B cell (primary cell): ENCODE results near the gene SLC13A3. TPM values are rescaled to one million over a fixed set of nuclear protein-coding genes. Genes with fewer than 3 reads are reported as not detected.

Experiments used
- ATAC-seq: fragments of 200-7000 bp; cut with Tn5 transposase; one replicate; pipeline ENCODE4 v1.10.0; 2021; ENCODE audit warnings: low read depth, mild to moderate bottlenecking, moderate number of reproducible peaks, moderate library complexity
- CTCF ChIA-PET: fragments of 350-600 bp; sonication (Branson Sonifier 250); formaldehyde crosslinking; loops from one replicate; lab custom pipeline; 2021; ENCODE audit warnings: antibody characterized with exemption, inconsistent platforms; lab: Charles Lee
- POLR2A ChIA-PET: fragments of 350-600 bp; sonication (Branson Sonifier 250); formaldehyde crosslinking; loops from one replicate; lab custom pipeline; 2021; ENCODE audit warnings: antibody characterized with exemption; lab: Charles Lee
- DNase-seq: peaks from one replicate; pipeline ENCODE4 v3.0.0; 2013
- H2AFZ ChIP-seq: 2 replicates; pipeline ENCODE4 v1.6.1; 2012; ENCODE audit warnings: mild to moderate bottlenecking, low read depth, low read length; ENCODE audit not compliant: insufficient read depth, poor library complexity, severe bottlenecking
- H3K27ac ChIP-seq, 2 donors: 1 replicate in 1 of 2; 2 replicates in 1 of 2; pipeline ENCODE4 v1.5.1; 2012 to 2013; ENCODE audit warnings: low read length in 2 of 2, mild to moderate bottlenecking in 2 of 2, moderate library complexity in 1 of 2
- H3K27me3 ChIP-seq, 4 experiments: fragments of 200-600 bp in 1 of 4; sonication (generic) in 1 of 4; replicated peaks in 1 of 4; 1 replicate in 2 of 4; 2 replicates in 2 of 4; pipeline versions ENCODE4 v1.6.1 to v1.7.0; 2013 to 2016; ENCODE audit warnings: low read length in 3 of 4, mild to moderate bottlenecking in 2 of 4, mixed read lengths in 1 of 4, moderate library complexity in 1 of 4; ENCODE audit not compliant: insufficient read depth in 4 of 4, control insufficient read depth in 3 of 4; ENCODE audit errors: control extremely low read depth in 1 of 4
- H3K36me3 ChIP-seq, 2 experiments: replicated peaks in 1 of 2; 1 replicate in 1 of 2; 2 replicates in 1 of 2; pipeline versions ENCODE4 v1.6.1 to v1.7.1; 2013; ENCODE audit warnings: low read length in 1 of 2; ENCODE audit not compliant: insufficient read depth in 2 of 2, control insufficient read depth in 1 of 2; ENCODE audit errors: control extremely low read depth in 1 of 2, extremely low read depth in 1 of 2
- H3K4me1 ChIP-seq, 2 donors: fragments of 200-600 bp in 1 of 2; sonication (generic) in 1 of 2; 1 replicate in 1 of 2; 2 replicates in 1 of 2; pipeline versions ENCODE4 v1.5.1 to v1.6.1; 2013 to 2017; ENCODE audit warnings: low read length in 2 of 2; ENCODE audit not compliant: control insufficient read depth in 2 of 2, insufficient read depth in 2 of 2
- H3K4me2 ChIP-seq: replicated peaks from 2 replicates; pipeline ENCODE3; 2012; ENCODE audit warnings: mild to moderate bottlenecking, low read depth, low read length; ENCODE audit not compliant: poor library complexity, severe bottlenecking
- H3K4me3 ChIP-seq, 5 experiments: fragments of 200-600 bp in 1 of 5; sonication (generic) in 1 of 5; 1 replicate in 3 of 5; 2 replicates in 2 of 5; pipeline versions ENCODE4 v1.5.1 to v1.7.0; 2011 to 2016; ENCODE audit warnings: low read length in 4 of 5, mild to moderate bottlenecking in 4 of 5, low read depth in 2 of 5, control low read depth in 1 of 5, moderate library complexity in 1 of 5; ENCODE audit not compliant: insufficient read depth in 1 of 5; ENCODE audit errors: control extremely low read depth in 1 of 5, extremely low read depth in 1 of 5
- H3K79me2 ChIP-seq: fragments of 200-600 bp; sonication (generic); one replicate; pipeline ENCODE4 v1.6.0; 2016; ENCODE audit warnings: low read length; ENCODE audit not compliant: control insufficient read depth, insufficient read depth
- H3K9ac ChIP-seq: fragments of 200-600 bp; sonication (generic); 2 replicates; pipeline ENCODE4 v1.6.1; 2017; ENCODE audit warnings: mild to moderate bottlenecking, low read length, moderate library complexity
- H3K9me3 ChIP-seq, 3 donors: one replicate each; pipeline versions ENCODE4 v1.6.1 to v1.7.1; 2013; ENCODE audit warnings: low read length in 2 of 3; ENCODE audit not compliant: control insufficient read depth in 2 of 3, insufficient read depth in 1 of 3; ENCODE audit errors: control extremely low read depth in 1 of 3
- H4K20me1 ChIP-seq: 2 replicates; pipeline ENCODE4 v1.6.0; 2012; ENCODE audit warnings: mild to moderate bottlenecking, low read length; ENCODE audit not compliant: insufficient read depth, control insufficient read depth, poor library complexity, severe bottlenecking
- H3K27ac Mint-ChIP-seq: one replicate; pipeline ENCODE4 v1.8.0; 2021; ENCODE audit warnings: mixed read lengths
- H3K27me3 Mint-ChIP-seq: one replicate; pipeline ENCODE4 v1.8.0; 2021; ENCODE audit warnings: mixed read lengths
- H3K4me1 Mint-ChIP-seq: one replicate; pipeline ENCODE4 v1.8.0; 2021; ENCODE audit warnings: mixed read lengths
- H3K4me3 Mint-ChIP-seq: one replicate; pipeline ENCODE4 v1.8.0; 2021; ENCODE audit warnings: mixed read lengths
- H3K9me3 Mint-ChIP-seq: one replicate; pipeline ENCODE4 v1.8.0; 2022; ENCODE audit warnings: mixed read lengths; ENCODE audit not compliant: insufficient read depth
- CTCF ChIP-seq: fragments of 200-600 bp; IDR thresholded peaks from one replicate; pipeline ENCODE4 v1.8.0; 2022; ENCODE audit warnings: antibody characterized with exemption, mild to moderate bottlenecking
- EZH2 ChIP-seq: IDR thresholded peaks from 2 replicates; pipeline ENCODE4 v1.6.1; 2012; ENCODE audit warnings: borderline replicate concordance, low read depth, mild to moderate bottlenecking, moderate library complexity, low read length; ENCODE audit not compliant: insufficient read depth, poor library complexity, severe bottlenecking
- WGBS: methylation state at CpG from one replicate; pipeline ENCODE4 v1.1.5; 2013; ENCODE audit warnings: missing lambda C conversion rate; ENCODE audit not compliant: insufficient coverage; 5-methylcytosine and 5-hydroxymethylcytosine counted together
- intact Hi-C: fragments of 100-400 bp; cut with micrococcal nuclease; formaldehyde crosslinking; loops from one replicate; pipeline ENCODE4 v1.10.0; 2022
- polyA plus RNA-seq: library from polyadenylated mRNA; depleted of rRNA; stranded (reverse); fragments of >200 nt; gene quantifications from 2 replicates; pipeline ENCODE4 v1.2.3, GENCODE V29; 2012
- total RNA-seq, 2 donors: library from RNA; stranded (reverse); fragments of 120-200 nt in 1 of 2; gene quantifications; 1 replicate in 1 of 2; 2 replicates in 1 of 2; pipeline versions ENCODE4 v1.2.3 to v1.2.4, GENCODE V29; 2013 to 2022

SLC13A3 gene
- total and polyA plus RNA-seq, 2 donors (not counting 1 experiment from before 2014, with no cell fraction given): 0.09 to 0.20 TPM

GRCh38 chr20:46545077-46545826 is 106.0 kb downstream of the SLC13A3 start:
- TF ChIP-seq CTCF: no peak
- no peak for TF ChIP-seq EZH2
- H4K20me1 ChIP-seq: no peaks in the 10 kb centered on the region
- H3K4me3 ChIP-seq: no peak overlapping the region
- POLR2A ChIA-PET: no interaction called here
- Mint-ChIP-seq H3K4me3 (peak overlapping the region; percentile 32), H3K27me3 (peaks cover 4% of the 10 kb centered on the region), H3K9me3 (no peaks in the 10 kb centered on the region), H3K27ac (no peak overlapping the region), H3K4me1 (peaks cover 13% of the 10 kb centered on the region)
- no peaks in the 10 kb centered on the region for H3K9me3 ChIP-seq
- intact Hi-C loops: no loop called here
- no peak overlapping the region for H2AFZ ChIP-seq
- WGBS: 61% methylated on average over 14 of the region's 14 CpGs
- no peaks in the 10 kb centered on the region for H3K79me2 ChIP-seq
- H3K4me1 ChIP-seq: peaks cover 23 to 25% of the 10 kb centered on the region in 2 donors
- no peak overlapping the region for H3K27ac ChIP-seq
- peak; percentile 35 for DNase-seq
- peak; percentile 24 for ATAC-seq
- no peak overlapping the region for H3K9ac ChIP-seq
- H3K36me3 ChIP-seq: no peaks in the 10 kb centered on the region
- peak overlapping the region; percentile 50 for H3K4me2 ChIP-seq
- peaks cover 0 to 4% (median 0%) of the 10 kb centered on the region in 4 experiments for H3K27me3 ChIP-seq
- CTCF ChIA-PET: interaction anchor here (0.8 to 1.7 kb wide), 3 partner anchors 8 to 19 kb away, joined by 3 to 5 read pairs (median 4); no protein-coding TSS in a partner anchor

GRCh38 chr20:46544576-46544975 is 106.7 kb downstream of the SLC13A3 start:
- Histone ChIP-seq H3K4me1 (peaks cover 17 to 19% of the 10 kb centered on the region in 2 donors), H3K36me3 (no peaks in the 10 kb centered on the region), H3K9ac (no peak overlapping the region), H3K9me3 (no peaks in the 10 kb centered on the region), H3K27ac (no peak overlapping the region), H3K4me3 (no peak overlapping the region), H2AFZ (no peak overlapping the region), H3K27me3 (peaks cover 0 to 4% (median 0%) of the 10 kb centered on the region in 4 experiments), H4K20me1 (no peaks in the 10 kb centered on the region), H3K4me2 (peak overlapping the region; percentile 50), H3K79me2 (no peaks in the 10 kb centered on the region)
- Mint-ChIP-seq H3K27ac (no peak overlapping the region), H3K9me3 (no peaks in the 10 kb centered on the region), H3K4me1 (peaks cover 11% of the 10 kb centered on the region), H3K4me3 (no peak overlapping the region), H3K27me3 (peaks cover 4% of the 10 kb centered on the region)
- TF ChIP-seq CTCF (no peak), EZH2 (no peak)
- DNase-seq: no peak
- CTCF ChIA-PET: interaction anchor here (0.7 to 1.7 kb wide), 4 partner anchors 9 to 136 kb away, joined by 3 to 5 read pairs (median 4); no protein-coding TSS in a partner anchor
- no peak for ATAC-seq
- POLR2A ChIA-PET: no interaction called here
- WGBS: no CpG with 5 or more reads among the region's 3 CpGs
- intact Hi-C loops: no loop called here
